ENCODE measurements around the gene CHIC2.

- TF ChIP-seq GATA3 (IDR thresholded peaks at IDR 0.05; ENCODE audit: low read depth, low read length) = no peak
- no peak for TF ChIP-seq GATA2 (IDR thresholded peaks at IDR 0.05; ENCODE audit: low read depth, low read length)
These were observed 101.7 kb downstream of the CHIC2 start for GRCh38 chr4:53962516-53963225.

Measured in SH-SY5Y (cell line).